Embryonic facial prominence (tissue), 1 donor: ENCODE results near the gene PARVA.

Experiments
- DNase-seq: peaks from one replicate; pipeline ENCODE4 v3.0.0-alpha.2; 2016; ENCODE audit errors: extremely low spot score

Gene PARVA

GRCh38 chr11:12526789-12527188 lies 149.4 kb downstream of the PARVA start:
- no peak for DNase-seq

GRCh38 chr11:12528487-12528886 lies 151.1 kb downstream of the PARVA start:
- DNase-seq: no peak

- DNase-seq: no peak
These were observed 151.7 kb downstream of the PARVA start for GRCh38 chr11:12529041-12529440.

GRCh38 chr11:12529793-12530192 lies 152.4 kb downstream of the PARVA start:
- DNase-seq: no peak

GRCh38 chr11:12531020-12531419 lies 153.6 kb downstream of the PARVA start:
- DNase-seq: no peak

GRCh38 chr11:12531681-12532080 lies 154.3 kb downstream of the PARVA start:
- DNase-seq: no peak

- no peak for DNase-seq
These were observed 155.2 kb downstream of the PARVA start for GRCh38 chr11:12532580-12532979.

- no peak for DNase-seq
These were observed 157.2 kb downstream of the PARVA start for GRCh38 chr11:12534549-12534948.

- DNase-seq: no peak
These were observed 157.9 kb downstream of the PARVA start for GRCh38 chr11:12535321-12535720.

GRCh38 chr11:12536566-12536965 lies 159.2 kb downstream of the PARVA start:
- DNase-seq: no peak

- no peak for DNase-seq
These were observed 160.5 kb downstream of the PARVA start for GRCh38 chr11:12537778-12538401.

GRCh38 chr11:12538889-12539421 lies 161.6 kb downstream of the PARVA start:
- DNase-seq: no peak

GRCh38 chr11:12539572-12539971 lies 162.2 kb downstream of the PARVA start:
- DNase-seq: no peak

GRCh38 chr11:12540075-12540680 lies 162.8 kb downstream of the PARVA start:
- no peak for DNase-seq

- DNase-seq: peak; percentile 62
These were observed 163.7 kb downstream of the PARVA start for GRCh38 chr11:12540913-12541582.

GRCh38 chr11:12541583-12542151 lies 164.3 kb downstream of the PARVA start:
- DNase-seq: no peak

GRCh38 chr11:12542186-12542935 lies 165.0 kb downstream of the PARVA start:
- no peak for DNase-seq

- DNase-seq: no peak
These were observed 166.4 kb downstream of the PARVA start for GRCh38 chr11:12543596-12544415.

- DNase-seq: no peak
These were observed 167.8 kb downstream of the PARVA start for GRCh38 chr11:12544986-12545775.

GRCh38 chr11:12546122-12546521 lies 168.8 kb downstream of the PARVA start:
- DNase-seq: no peak
